ELR (cell line): ENCODE measurements around the gene PRRG2.
"Not testable (repeated sequence)": the region's sequence is repeated elsewhere in the genome, so short reads cannot be mapped to it uniquely, and the experiment has no call there.

Source experiments
- DNase-seq: peaks from one replicate; pipeline ENCODE4 v3.0.0-alpha.2; 2015; ENCODE audit warnings: low read depth

Gene PRRG2

GRCh38 chr19:49609499-49610092 is 28.5 kb downstream of the PRRG2 start:
- no peak for DNase-seq

GRCh38 chr19:49613374-49613773 is 32.3 kb downstream of the PRRG2 start:
- peak; percentile 66 for DNase-seq

- DNase-seq = peak; percentile 96
These were observed 33.1 kb downstream of the PRRG2 start for GRCh38 chr19:49614096-49614833.

- DNase-seq = no peak
These were observed 34.7 kb downstream of the PRRG2 start for GRCh38 chr19:49615861-49616260.

- no peak for DNase-seq
These were observed 35.4 kb downstream of the PRRG2 start for GRCh38 chr19:49616532-49616931.

GRCh38 chr19:49616945-49617344 is 35.8 kb downstream of the PRRG2 start:
- DNase-seq = no peak

GRCh38 chr19:49617860-49618259 is 36.7 kb downstream of the PRRG2 start:
- not testable (repeated sequence) for DNase-seq

GRCh38 chr19:49624967-49625910 is 44.1 kb downstream of the PRRG2 start:
- no peak for DNase-seq

GRCh38 chr19:49626226-49626625 is 45.1 kb downstream of the PRRG2 start:
- DNase-seq = no peak

- no peak for DNase-seq
These were observed 48.5 kb downstream of the PRRG2 start for GRCh38 chr19:49629659-49630058.

GRCh38 chr19:49631014-49631588 is 50.0 kb downstream of the PRRG2 start:
- DNase-seq = no peak

GRCh38 chr19:49631610-49632192 is 50.6 kb downstream of the PRRG2 start:
- DNase-seq = no peak

- DNase-seq = no peak
These were observed 51.5 kb downstream of the PRRG2 start for GRCh38 chr19:49632576-49632975.

- DNase-seq = not testable (repeated sequence)
These were observed 52.2 kb downstream of the PRRG2 start for GRCh38 chr19:49633273-49633672.

GRCh38 chr19:49635530-49636232 is 54.6 kb downstream of the PRRG2 start:
- DNase-seq = peak; percentile 27

- no peak for DNase-seq
These were observed 55.3 kb downstream of the PRRG2 start for GRCh38 chr19:49636233-49636932.

- peak; percentile 84 for DNase-seq
These were observed 57.0 kb downstream of the PRRG2 start for GRCh38 chr19:49637821-49638738.

GRCh38 chr19:49639401-49640112 is 58.4 kb downstream of the PRRG2 start:
- DNase-seq = no peak
